ENCODE data around the gene LARP7.

DNA sequence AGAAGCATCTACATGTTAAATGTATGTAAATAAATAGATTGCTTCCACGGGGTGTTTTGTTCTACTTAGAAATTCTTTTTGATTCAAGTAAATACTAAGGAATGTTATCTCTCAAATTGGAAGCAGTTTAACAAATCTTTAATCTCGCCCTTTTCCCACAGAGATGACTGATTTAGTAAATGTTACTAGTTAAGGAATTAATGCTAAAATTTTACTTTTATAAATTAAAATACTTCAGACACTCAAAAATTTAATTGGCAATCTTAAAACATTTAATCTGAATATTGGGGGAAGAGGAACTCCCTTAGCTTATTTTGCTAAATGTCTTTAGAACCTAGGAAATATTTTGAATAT, 12.1 kb downstream of the LARP7 start:
- TF ChIP-seq, protein P1, sequence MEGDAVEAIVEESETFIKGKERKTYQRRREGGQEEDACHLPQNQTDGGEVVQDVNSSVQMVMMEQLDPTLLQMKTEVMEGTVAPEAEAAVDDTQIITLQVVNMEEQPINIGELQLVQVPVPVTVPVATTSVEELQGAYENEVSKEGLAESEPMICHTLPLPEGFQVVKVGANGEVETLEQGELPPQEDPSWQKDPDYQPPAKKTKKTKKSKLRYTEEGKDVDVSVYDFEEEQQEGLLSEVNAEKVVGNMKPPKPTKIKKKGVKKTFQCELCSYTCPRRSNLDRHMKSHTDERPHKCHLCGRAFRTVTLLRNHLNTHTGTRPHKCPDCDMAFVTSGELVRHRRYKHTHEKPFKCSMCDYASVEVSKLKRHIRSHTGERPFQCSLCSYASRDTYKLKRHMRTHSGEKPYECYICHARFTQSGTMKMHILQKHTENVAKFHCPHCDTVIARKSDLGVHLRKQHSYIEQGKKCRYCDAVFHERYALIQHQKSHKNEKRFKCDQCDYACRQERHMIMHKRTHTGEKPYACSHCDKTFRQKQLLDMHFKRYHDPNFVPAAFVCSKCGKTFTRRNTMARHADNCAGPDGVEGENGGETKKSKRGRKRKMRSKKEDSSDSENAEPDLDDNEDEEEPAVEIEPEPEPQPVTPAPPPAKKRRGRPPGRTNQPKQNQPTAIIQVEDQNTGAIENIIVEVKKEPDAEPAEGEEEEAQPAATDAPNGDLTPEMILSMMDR (IDR thresholded peaks at IDR 0.05; ENCODE audit: low read length): no peak
- no peak for TF ChIP-seq EZH2 (IDR thresholded peaks at IDR 0.05; ENCODE audit: borderline replicate concordance, low read length)

Measured in OCI-LY1 (cell line).